SU-DHL-6 (cell line): Measurements from ENCODE around the gene C2CD4C.
"Not testable (repeated sequence)": the region's sequence is repeated elsewhere in the genome, so short reads cannot be mapped to it uniquely, and the experiment has no call there.

Experiments
- H2AFZ ChIP-seq: fragments of 200-600 bp; sonication (generic); 2 replicates; pipeline ENCODE4 v1.6.1; 2014; ENCODE audit warnings: low read depth, mild to moderate bottlenecking, moderate library complexity, mixed read lengths, antibody characterized with exemption, low read length; ENCODE audit not compliant: severe bottlenecking
- H3F3A ChIP-seq: fragments of 200-600 bp; shearing (Covaris generic); 2 replicates; pipeline ENCODE4 v1.6.0; 2016; ENCODE audit warnings: antibody characterized with exemption, mild to moderate bottlenecking; ENCODE audit not compliant: insufficient read depth
- H3K27ac ChIP-seq: fragments of 200-600 bp; sonication (generic); 2 replicates; pipeline ENCODE4 v1.5.1; 2016; ENCODE audit warnings: low read depth, mild to moderate bottlenecking, low read length, moderate library complexity, mixed read lengths
- H3K27me3 ChIP-seq: fragments of 200-600 bp; sonication (generic), shearing (Covaris generic); 2 replicates; pipeline ENCODE4 v1.6.0; 2014; ENCODE audit warnings: mild to moderate bottlenecking, low read length
- H3K36me3 ChIP-seq: fragments of 200-600 bp; sonication (generic); 2 replicates; pipeline ENCODE4 v1.6.1; 2014; ENCODE audit warnings: mild to moderate bottlenecking, low read length, mixed read lengths
- H3K4me2 ChIP-seq: fragments of 300-600, 200-600 bp; shearing (Covaris generic), sonication (generic); 2 replicates; pipeline ENCODE4 v1.6.0; 2014; ENCODE audit warnings: low read length, low read depth, mild to moderate bottlenecking; ENCODE audit not compliant: poor library complexity, severe bottlenecking
- H3K4me3 ChIP-seq: fragments of 200-600 bp; sonication (generic); 2 replicates; pipeline ENCODE4 v1.5.1; 2014; ENCODE audit warnings: antibody characterized with exemption, low read length, mild to moderate bottlenecking, mixed read lengths; ENCODE audit not compliant: insufficient read depth, poor library complexity, severe bottlenecking
- H3K79me2 ChIP-seq: fragments of 200-600 bp; sonication (generic); 2 replicates; pipeline ENCODE4 v1.6.1; 2014; ENCODE audit warnings: mild to moderate bottlenecking, low read length, moderate library complexity; ENCODE audit not compliant: insufficient read depth
- H3K9ac ChIP-seq: fragments of 200-600 bp; sonication (generic); 2 replicates; pipeline ENCODE4 v1.7.0; 2014; ENCODE audit warnings: mild to moderate bottlenecking, low read length
- H3K9me2 ChIP-seq: fragments of 200-600 bp; sonication (generic); replicated peaks from 2 replicates; pipeline ENCODE4 v1.6.1; 2014; ENCODE audit warnings: low read length; ENCODE audit not compliant: insufficient read depth
- H3K9me3 ChIP-seq: fragments of 200-600 bp; sonication (generic); 2 replicates; pipeline ENCODE4 v1.6.1; 2014; ENCODE audit warnings: low read length, mixed read lengths; ENCODE audit not compliant: insufficient read depth
- H4K20me1 ChIP-seq: fragments of 200-600 bp; sonication (generic); 2 replicates; pipeline ENCODE4 v1.6.1; 2014; ENCODE audit warnings: low read depth, mild to moderate bottlenecking, antibody characterized with exemption, low read length, moderate library complexity, mixed read lengths
- CTCF ChIP-seq: fragments of 200-600 bp; sonication (generic); IDR thresholded peaks from one replicate; pipeline ENCODE4 v1.5.1; 2017; ENCODE audit warnings: antibody characterized with exemption, mild to moderate bottlenecking, low read length, moderate library complexity; ENCODE audit not compliant: insufficient read depth, poor library complexity, severe bottlenecking
- EZH2phosphoT487 ChIP-seq: fragments of 200-600 bp; sonication (generic), shearing (Covaris generic); conservative IDR thresholded peaks from 2 replicates; pipeline ENCODE4 v1.6.1; 2018; ENCODE audit warnings: mild to moderate bottlenecking, antibody characterized with exemption, low read length, moderate library complexity, mixed read lengths

Gene C2CD4C

DNA sequence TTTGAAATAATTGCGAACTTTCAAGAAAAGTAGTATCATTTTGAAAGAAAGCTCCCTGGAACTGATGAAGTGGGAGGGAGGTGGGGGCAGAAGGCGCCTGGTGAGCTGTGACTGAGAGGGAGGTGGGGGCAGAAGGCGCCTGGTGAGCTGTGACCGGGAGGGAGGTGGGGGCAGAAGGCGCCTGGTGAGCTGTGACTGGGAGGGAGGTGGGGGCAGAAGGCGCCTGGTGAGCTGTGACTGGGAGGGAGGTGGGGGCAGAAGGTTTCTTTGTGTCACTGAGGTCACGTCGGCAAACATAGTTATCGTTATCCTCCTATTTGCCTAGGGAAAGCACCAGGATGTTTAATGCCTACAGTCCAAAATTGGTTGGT, 24.2 kb downstream of the C2CD4C start:
- Histone ChIP-seq H3K9me3 (no peaks in the 10 kb centered on the region), H3K36me3 (no peaks in the 10 kb centered on the region), H3K9me2 (no peaks in the 10 kb centered on the region), H4K20me1 (no peaks in the 10 kb centered on the region), H3K79me2 (no peaks in the 10 kb centered on the region), H3K27ac (no peak overlapping the region; the same call in 1 of the 2 replicates), H3K4me3 (no peak overlapping the region), H3K4me2 (no peak overlapping the region), H2AFZ (no peak overlapping the region), H3K9ac (no peak overlapping the region), H3F3A (no peaks in the 10 kb centered on the region), H3K27me3 (no peaks in the 10 kb centered on the region)
- TF ChIP-seq EZH2phosphoT487 (no peak), CTCF (no peak)

GRCh38 chr19:383922-384798, 24.8 kb downstream of the C2CD4C start:
- H3K79me2 ChIP-seq = no peaks in the 10 kb centered on the region
- no peak for TF ChIP-seq CTCF
- TF ChIP-seq EZH2phosphoT487 = no peak
- no peaks in the 10 kb centered on the region for H3K27me3 ChIP-seq
- H2AFZ ChIP-seq = no peak overlapping the region
- no peak overlapping the region; the same call in 1 of the 2 replicates for H3K27ac ChIP-seq
- no peaks in the 10 kb centered on the region for H3K9me2 ChIP-seq
- no peak overlapping the region for H3K4me3 ChIP-seq
- H4K20me1 ChIP-seq = no peaks in the 10 kb centered on the region
- no peaks in the 10 kb centered on the region for H3K9me3 ChIP-seq
- H3K9ac ChIP-seq = no peak overlapping the region
- no peak overlapping the region for H3K4me2 ChIP-seq
- H3F3A ChIP-seq = no peaks in the 10 kb centered on the region
- no peaks in the 10 kb centered on the region for H3K36me3 ChIP-seq

GRCh38 chr19:383040-383439, 25.9 kb downstream of the C2CD4C start:
- Histone ChIP-seq H2AFZ (no peak overlapping the region), H3F3A (no peaks in the 10 kb centered on the region), H3K9me3 (no peaks in the 10 kb centered on the region), H3K4me2 (peak overlapping the region; percentile 23), H3K27me3 (no peaks in the 10 kb centered on the region), H3K27ac (no peak overlapping the region), H3K36me3 (no peaks in the 10 kb centered on the region), H3K79me2 (no peaks in the 10 kb centered on the region), H3K9ac (no peak overlapping the region), H4K20me1 (no peaks in the 10 kb centered on the region), H3K9me2 (no peaks in the 10 kb centered on the region), H3K4me3 (peak overlapping the region; percentile 8)
- no peak for TF ChIP-seq CTCF

- not testable (repeated sequence) for H3F3A ChIP-seq, H3K27me3 ChIP-seq, H3K9ac ChIP-seq, H4K20me1 ChIP-seq, H3K27ac ChIP-seq, H3K9me2 ChIP-seq, H3K79me2 ChIP-seq, H3K9me3 ChIP-seq, H2AFZ ChIP-seq, H3K36me3 ChIP-seq
- H3K4me3 ChIP-seq = peak overlapping the region; percentile 8
- H3K4me2 ChIP-seq = peak overlapping the region; percentile 23
Measured at GRCh38 chr19:382578-382977, 26.4 kb downstream of the C2CD4C start.

DNA sequence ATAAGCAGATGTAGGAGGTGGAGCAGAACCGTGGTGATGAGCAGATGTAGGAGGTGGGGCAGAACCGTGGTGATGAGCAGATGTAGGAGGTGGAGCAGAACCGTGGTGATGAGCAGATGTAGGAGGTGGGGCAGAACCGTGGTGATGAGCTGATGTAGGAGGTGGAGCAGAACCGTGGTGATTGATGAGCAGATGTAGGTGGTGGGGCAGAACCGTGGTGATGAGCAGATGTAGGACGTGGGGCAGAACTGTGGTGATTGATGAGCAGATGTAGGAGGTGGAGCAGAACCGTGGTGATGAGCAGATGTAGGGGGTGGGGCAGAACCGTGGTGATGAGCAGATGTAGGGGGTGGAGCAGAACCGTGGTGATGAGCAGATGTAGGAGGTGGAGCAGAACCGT, 27.0 kb downstream of the C2CD4C start:
- H3K36me3 ChIP-seq, H3K9me3 ChIP-seq, H3K4me3 ChIP-seq, H3K4me2 ChIP-seq, H3F3A ChIP-seq, H4K20me1 ChIP-seq, H3K9me2 ChIP-seq, H3K79me2 ChIP-seq, H3K9ac ChIP-seq, H3K27ac ChIP-seq, H2AFZ ChIP-seq, H3K27me3 ChIP-seq: not testable (repeated sequence)
